Measurements from ENCODE around the gene TSPEAR. TPM values are rescaled to one million over a fixed set of nuclear protein-coding genes. Genes with fewer than 3 reads are reported as not detected.

TSPEAR gene
- total RNA-seq, 2 experiments from 2014 or later: not detected

Other genes with a start within 250 kb of the TSPEAR start
- gene KRTAP10-1, start 171.4 kb downstream of the TSPEAR start, total RNA-seq: not detected
- gene KRTAP10-2, start 160.1 kb downstream of the TSPEAR start, total RNA-seq: not detected
- not detected for gene KRTAP10-3, start 152.8 kb downstream of the TSPEAR start, total RNA-seq
- not detected for gene KRTAP10-4, start 137.8 kb downstream of the TSPEAR start, total RNA-seq
- gene KRTAP10-5, start 131.0 kb downstream of the TSPEAR start, total RNA-seq: not detected
- gene KRTAP10-6, start 119.1 kb downstream of the TSPEAR start, total RNA-seq: not detected
- not detected for gene KRTAP10-7, start 111.0 kb downstream of the TSPEAR start, total RNA-seq
- gene KRTAP10-8, start 99.5 kb downstream of the TSPEAR start, total RNA-seq: not detected
- not detected for gene KRTAP10-9, start 84.5 kb downstream of the TSPEAR start, total RNA-seq
- gene KRTAP10-10, start 74.2 kb downstream of the TSPEAR start, total RNA-seq: not detected
- not detected for gene KRTAP10-11, start 65.2 kb downstream of the TSPEAR start, total RNA-seq
- not detected for gene KRTAP12-4, start 56.9 kb downstream of the TSPEAR start, total RNA-seq
- not detected for gene KRTAP12-3, start 53.6 kb downstream of the TSPEAR start, total RNA-seq
- gene KRTAP12-2, start 44.6 kb downstream of the TSPEAR start, total RNA-seq: not detected
- not detected for gene KRTAP12-1, start 29.4 kb downstream of the TSPEAR start, total RNA-seq
- not detected for gene KRTAP10-12, start 14.4 kb downstream of the TSPEAR start, total RNA-seq
- 100 to 1,000 TPM; 103 to 121 TPM for gene UBE2G2, start 90.2 kb upstream of the TSPEAR start, total RNA-seq
- gene SUMO3, start 106.5 kb upstream of the TSPEAR start, total RNA-seq: 10 to 100 TPM; 86.1 to 93.7 TPM
- 10 to 100 TPM; 46.0 to 49.9 TPM for gene PTTG1IP, start 162.1 kb upstream of the TSPEAR start, total RNA-seq
- gene ITGB2, start 209.3 kb upstream of the TSPEAR start, total RNA-seq: 100 to 1,000 TPM; 336 to 372 TPM
- gene SLX9, start 228.5 kb upstream of the TSPEAR start, total RNA-seq: 10 to 100 TPM; 56.8 to 62.9 TPM

All from activated CD8-positive, alpha-beta memory T cell treated with anti-CD3 and anti-CD28 coated beads, Interleukin-2, amount 10 ng/mL, durations not matched to agents 7 days and 5 days (primary cell).